Measurements from ENCODE around the gene NLRP1.
"Not testable (repeated sequence)": the region's sequence is repeated elsewhere in the genome, so short reads cannot be mapped to it uniquely, and the experiment has no call there.

The NLRP1 gene

DNA sequence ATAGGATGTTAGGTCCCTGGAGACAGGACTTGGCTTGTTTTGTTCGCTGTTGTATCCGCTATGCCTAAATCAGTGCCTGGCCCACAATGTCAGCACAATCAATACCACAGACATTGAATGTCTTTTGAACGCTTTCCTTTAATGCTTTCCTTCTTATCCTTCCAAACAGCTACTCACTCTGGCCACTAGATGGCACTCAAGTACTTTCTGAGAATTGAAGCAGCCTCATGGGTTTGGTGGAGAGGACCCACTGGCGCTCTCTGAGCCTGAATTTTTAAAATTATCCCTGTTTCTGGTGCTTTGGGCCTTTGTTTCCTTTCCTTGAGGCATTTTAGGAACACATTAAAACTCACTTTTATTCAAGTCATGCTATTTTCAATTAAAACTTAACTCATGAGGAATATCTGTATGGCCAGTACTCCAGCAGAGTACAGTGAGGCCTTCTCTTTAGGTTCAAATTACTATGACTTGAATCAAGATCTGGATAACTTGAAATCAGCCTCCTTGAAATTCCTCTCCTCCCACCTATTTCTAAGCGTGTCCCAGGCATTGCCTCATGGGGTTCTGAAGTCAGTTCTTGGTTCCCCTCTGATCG, 3.2 kb upstream of the NLRP1 start:
- Histone ChIP-seq H3K4me1 (ENCODE audit: control insufficient read depth, insufficient read depth, low read length) (peaks cover 30% of the 10 kb centered on the region), H3K27me3 (replicated peaks; ENCODE audit: control insufficient read depth, insufficient read depth, low read length) (no peaks in the 10 kb centered on the region), H3K9me3 (ENCODE audit: control insufficient read depth, low read length) (no peaks in the 10 kb centered on the region), H3K36me3 (ENCODE audit: control insufficient read depth, insufficient read depth, low read length, severe bottlenecking) (no peaks in the 10 kb centered on the region), H3K9ac (ENCODE audit: low read length) (no peak overlapping the region), H3K4me3 (ENCODE audit: low read length) (no peak overlapping the region)
- DNase-seq (ENCODE audit: low read depth): peak; percentile 89

DNA sequence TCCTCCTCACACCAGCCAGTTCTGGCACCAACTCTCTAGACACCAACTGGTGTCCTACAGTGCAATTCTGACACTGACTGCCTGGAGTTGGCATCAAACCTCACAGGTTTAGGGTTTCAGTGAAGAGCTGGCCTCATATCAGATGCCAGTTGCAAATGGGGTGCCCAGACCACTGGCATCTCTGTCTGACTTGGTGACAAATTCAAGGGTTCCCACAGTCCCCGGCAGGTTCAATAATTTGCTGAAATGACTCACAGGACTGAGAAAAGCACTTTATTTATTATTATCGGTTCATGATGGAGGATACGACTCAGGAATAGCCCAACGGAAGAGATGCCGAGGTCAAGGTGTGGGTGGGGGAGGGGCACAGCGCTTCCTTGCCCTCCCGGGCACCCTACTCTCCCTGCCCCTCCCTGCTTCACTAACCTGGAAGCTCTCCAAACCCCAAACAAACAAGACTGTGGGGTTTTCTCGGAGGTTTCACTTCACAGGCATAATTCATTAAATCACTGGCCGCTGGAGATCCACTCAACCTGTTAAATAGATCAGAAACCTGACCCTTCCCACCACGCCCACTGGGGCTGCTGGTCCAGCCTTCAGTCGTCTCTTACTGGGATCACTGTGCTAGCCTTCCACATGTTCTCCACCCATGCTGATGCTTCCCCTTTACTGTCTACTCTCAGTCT, 1.7 kb upstream of the NLRP1 start:
- DNase-seq (ENCODE audit: low read depth): no peak
- Histone ChIP-seq H3K36me3 (ENCODE audit: control insufficient read depth, insufficient read depth, low read length, severe bottlenecking) (peaks cover 10% of the 10 kb centered on the region), H3K27me3 (replicated peaks; ENCODE audit: control insufficient read depth, insufficient read depth, low read length) (no peaks in the 10 kb centered on the region), H3K9me3 (ENCODE audit: control insufficient read depth, low read length) (no peaks in the 10 kb centered on the region), H3K9ac (ENCODE audit: low read length) (no peak overlapping the region), H3K4me1 (ENCODE audit: control insufficient read depth, insufficient read depth, low read length) (peaks cover 34% of the 10 kb centered on the region), H3K4me3 (ENCODE audit: low read length) (no peak overlapping the region)

DNA sequence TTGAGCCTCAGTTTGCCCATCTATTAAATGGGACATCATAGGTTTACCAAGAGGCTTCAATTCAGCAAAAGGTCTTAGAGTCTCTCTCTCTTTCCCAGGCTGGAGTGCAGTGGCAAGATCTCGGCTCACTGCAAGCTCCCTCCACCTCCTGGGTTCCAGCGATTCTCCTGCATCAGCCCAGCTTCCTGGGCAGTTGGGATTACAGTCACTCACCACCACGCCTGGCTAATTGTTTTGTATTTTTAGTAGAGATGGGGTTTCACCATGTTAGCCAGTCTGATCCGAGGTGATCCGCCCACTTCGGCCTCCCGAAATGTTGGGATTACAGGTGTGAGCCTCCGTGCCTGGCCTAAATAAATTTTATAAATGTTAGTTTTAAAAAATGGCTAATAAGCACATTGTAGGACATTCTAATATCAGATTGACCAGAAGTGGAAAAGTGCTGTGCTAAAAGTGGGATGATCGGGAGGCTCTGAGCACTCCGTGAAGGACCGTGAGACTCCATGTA, 1.0 kb upstream of the NLRP1 start:
- Histone ChIP-seq H3K27me3 (replicated peaks; ENCODE audit: control insufficient read depth, insufficient read depth, low read length) (no peaks in the 10 kb centered on the region), H3K36me3 (ENCODE audit: control insufficient read depth, insufficient read depth, low read length, severe bottlenecking) (peaks cover 11% of the 10 kb centered on the region), H3K9ac (ENCODE audit: low read length) (peak overlapping the region; percentile 87), H3K9me3 (ENCODE audit: control insufficient read depth, low read length) (no peaks in the 10 kb centered on the region), H3K4me3 (ENCODE audit: low read length) (peak overlapping the region; percentile 7), H3K4me1 (ENCODE audit: control insufficient read depth, insufficient read depth, low read length) (peaks cover 40% of the 10 kb centered on the region)
- DNase-seq (ENCODE audit: low read depth): no peak

DNA sequence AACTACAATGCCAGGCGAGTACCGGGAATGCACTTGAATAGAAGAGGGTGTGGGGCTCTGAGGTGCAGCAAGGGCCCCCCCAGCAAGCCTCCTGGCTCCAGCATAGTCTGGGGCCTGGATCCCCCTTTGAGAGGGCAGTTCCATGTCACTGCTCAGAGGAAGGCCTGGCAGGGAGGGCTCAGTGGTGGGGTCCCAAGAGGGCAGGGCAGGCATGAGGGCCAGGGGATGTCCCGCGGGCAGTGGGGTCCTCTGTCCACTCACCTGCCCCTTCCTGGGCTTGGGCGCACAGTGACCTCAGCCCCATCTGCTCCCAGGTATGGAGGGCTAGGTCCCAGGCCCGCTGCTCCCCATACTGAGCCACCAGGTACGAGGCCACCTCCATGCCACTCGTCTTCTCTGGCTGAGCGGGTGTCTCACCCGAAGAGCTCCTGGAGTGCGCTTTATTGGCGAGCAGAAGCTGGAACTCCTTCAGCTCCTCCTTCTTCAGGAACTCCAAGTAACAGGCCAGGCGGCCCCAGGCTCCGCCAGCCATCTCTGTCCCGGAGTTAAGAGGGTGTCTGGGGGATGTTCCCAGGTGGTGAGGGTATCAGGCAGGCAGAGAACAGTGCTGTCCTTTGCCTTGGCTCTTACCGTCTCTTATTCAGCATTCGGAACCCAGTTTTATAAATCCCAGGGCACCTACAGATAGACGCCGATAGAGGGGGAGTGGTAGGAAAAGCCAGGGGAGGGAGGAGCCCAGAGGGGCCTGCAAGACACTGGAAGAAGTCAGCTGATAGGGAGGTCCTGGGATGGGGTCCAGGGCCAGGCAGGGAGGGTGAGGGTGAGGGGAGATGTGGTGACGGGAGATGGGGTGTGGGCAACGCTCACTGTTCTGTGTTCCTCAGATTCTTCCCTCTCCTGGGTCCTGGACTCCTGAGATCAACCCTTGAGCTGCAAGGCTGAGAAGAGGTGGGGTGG, 605 bp downstream of the NLRP1 start:
- Histone ChIP-seq H3K4me3 (ENCODE audit: low read length) (peak overlapping the region; percentile 95), H3K9ac (ENCODE audit: low read length) (peak overlapping the region; percentile 87), H3K27me3 (replicated peaks; ENCODE audit: control insufficient read depth, insufficient read depth, low read length) (no peaks in the 10 kb centered on the region), H3K36me3 (ENCODE audit: control insufficient read depth, insufficient read depth, low read length, severe bottlenecking) (peaks cover 21% of the 10 kb centered on the region), H3K9me3 (ENCODE audit: control insufficient read depth, low read length) (no peaks in the 10 kb centered on the region), H3K4me1 (ENCODE audit: control insufficient read depth, insufficient read depth, low read length) (peaks cover 45% of the 10 kb centered on the region)
- DNase-seq (ENCODE audit: low read depth): no peak

DNA sequence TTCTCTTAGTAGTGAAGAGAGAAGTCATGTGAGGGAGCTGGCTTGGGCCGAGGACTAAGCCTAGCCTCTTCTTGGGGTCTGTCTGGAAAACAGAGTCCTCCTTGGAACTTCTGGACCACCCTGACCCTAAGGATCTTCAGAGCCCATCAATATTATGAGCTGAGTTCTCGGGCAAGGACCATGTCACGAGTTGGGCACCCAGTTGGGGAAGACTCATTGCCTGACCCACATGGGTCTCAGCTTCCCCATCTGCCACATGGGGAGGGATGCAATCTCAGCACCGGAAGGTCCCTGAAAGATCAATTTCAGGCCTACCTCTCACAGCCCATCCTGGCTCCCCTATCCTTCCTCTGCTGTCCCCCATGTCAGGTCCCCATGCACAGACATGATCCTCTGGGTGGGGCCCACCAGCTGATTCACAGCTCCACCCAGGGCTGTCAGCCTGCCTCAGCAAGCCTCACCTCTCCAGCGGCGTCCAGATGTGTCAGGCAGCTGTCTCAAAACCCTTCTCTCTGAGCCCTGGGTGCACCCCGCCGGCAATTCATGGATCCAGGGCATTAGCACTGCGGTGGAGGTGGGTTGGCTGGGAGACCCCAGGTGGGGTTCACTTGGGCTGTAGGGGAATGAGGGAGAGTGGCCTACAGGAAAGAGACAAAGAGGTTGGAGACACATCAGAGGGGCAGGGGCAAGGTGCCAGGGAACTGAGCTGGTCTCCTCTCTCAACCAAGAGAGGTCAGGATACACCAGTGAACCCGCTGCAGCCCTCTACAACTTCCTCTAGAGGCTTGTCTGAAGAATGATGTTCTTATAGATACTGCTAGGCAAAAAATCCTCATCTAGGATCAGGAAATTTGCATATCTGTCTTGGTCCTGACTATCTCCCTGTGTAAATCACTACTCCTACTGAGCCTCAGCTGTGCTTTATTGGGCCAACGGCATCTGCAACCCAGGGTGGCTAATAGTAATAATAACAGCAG, 1.8 kb downstream of the NLRP1 start:
- DNase-seq (ENCODE audit: low read depth): no peak
- H3K9ac ChIP-seq (ENCODE audit: low read length): peak overlapping the region; percentile 87
- peaks cover 45% of the 10 kb centered on the region for H3K4me1 ChIP-seq (ENCODE audit: control insufficient read depth, insufficient read depth, low read length)
- H3K4me3 ChIP-seq (ENCODE audit: low read length): peak overlapping the region; percentile 95
- H3K27me3 ChIP-seq (replicated peaks; ENCODE audit: control insufficient read depth, insufficient read depth, low read length): no peaks in the 10 kb centered on the region
- peaks cover 21% of the 10 kb centered on the region for H3K36me3 ChIP-seq (ENCODE audit: control insufficient read depth, insufficient read depth, low read length, severe bottlenecking)
- H3K9me3 ChIP-seq (ENCODE audit: control insufficient read depth, low read length): no peaks in the 10 kb centered on the region

DNA sequence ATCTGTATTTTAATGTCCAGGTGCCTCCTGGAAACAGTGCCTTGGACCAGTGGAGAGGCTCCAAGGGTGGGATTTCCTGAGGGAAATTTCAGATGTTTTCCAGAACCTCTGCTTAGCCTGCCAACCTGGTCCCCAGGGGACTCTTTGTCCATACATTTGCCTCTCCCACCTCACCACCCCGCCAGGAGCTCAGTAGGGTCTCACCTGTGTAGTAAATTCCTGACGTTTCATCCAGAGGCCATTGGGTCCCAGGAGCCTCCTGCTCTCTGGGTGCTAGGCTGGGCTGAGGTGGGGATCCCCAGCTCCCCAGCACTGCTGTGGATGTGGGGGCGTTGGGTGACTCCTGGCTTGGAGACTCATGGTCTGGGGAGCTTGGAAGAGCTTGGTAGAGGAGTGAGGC, 2.7 kb downstream of the NLRP1 start:
- no peak overlapping the region for H3K9ac ChIP-seq (ENCODE audit: low read length)
- H3K9me3 ChIP-seq (ENCODE audit: control insufficient read depth, low read length): no peaks in the 10 kb centered on the region
- no peaks in the 10 kb centered on the region for H3K27me3 ChIP-seq (replicated peaks; ENCODE audit: control insufficient read depth, insufficient read depth, low read length)
- no peak for DNase-seq (ENCODE audit: low read depth)
- H3K36me3 ChIP-seq (ENCODE audit: control insufficient read depth, insufficient read depth, low read length, severe bottlenecking): peaks cover 21% of the 10 kb centered on the region
- no peak overlapping the region for H3K4me3 ChIP-seq (ENCODE audit: low read length)
- peaks cover 45% of the 10 kb centered on the region for H3K4me1 ChIP-seq (ENCODE audit: control insufficient read depth, insufficient read depth, low read length)

DNA sequence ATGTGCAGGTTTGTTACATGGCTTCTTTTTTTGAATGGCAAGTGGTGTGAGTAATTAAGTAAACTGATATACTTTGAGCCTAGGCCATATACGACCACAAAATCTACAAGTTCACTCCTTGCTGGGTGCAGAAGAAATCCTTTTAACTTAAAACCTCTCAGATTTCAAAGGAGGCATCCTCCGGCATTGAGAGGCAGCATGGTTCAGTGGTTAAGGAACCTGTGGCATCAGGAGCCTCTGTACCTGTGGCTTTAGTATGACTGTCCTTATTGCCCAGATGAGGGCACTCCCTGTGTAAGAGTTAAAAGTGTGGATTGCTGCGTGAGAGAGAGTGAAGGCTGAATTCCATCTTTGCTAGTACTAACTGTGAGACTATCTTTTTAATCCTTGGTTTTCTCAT, 3.3 kb downstream of the NLRP1 start:
- Histone ChIP-seq H3K9me3 (ENCODE audit: control insufficient read depth, low read length) (no peaks in the 10 kb centered on the region), H3K9ac (ENCODE audit: low read length) (peak overlapping the region; percentile 23), H3K36me3 (ENCODE audit: control insufficient read depth, insufficient read depth, low read length, severe bottlenecking) (peaks cover 21% of the 10 kb centered on the region), H3K27me3 (replicated peaks; ENCODE audit: control insufficient read depth, insufficient read depth, low read length) (no peaks in the 10 kb centered on the region), H3K4me3 (ENCODE audit: low read length) (no peak overlapping the region), H3K4me1 (ENCODE audit: control insufficient read depth, insufficient read depth, low read length) (peaks cover 45% of the 10 kb centered on the region)
- DNase-seq (ENCODE audit: low read depth): no peak

DNA sequence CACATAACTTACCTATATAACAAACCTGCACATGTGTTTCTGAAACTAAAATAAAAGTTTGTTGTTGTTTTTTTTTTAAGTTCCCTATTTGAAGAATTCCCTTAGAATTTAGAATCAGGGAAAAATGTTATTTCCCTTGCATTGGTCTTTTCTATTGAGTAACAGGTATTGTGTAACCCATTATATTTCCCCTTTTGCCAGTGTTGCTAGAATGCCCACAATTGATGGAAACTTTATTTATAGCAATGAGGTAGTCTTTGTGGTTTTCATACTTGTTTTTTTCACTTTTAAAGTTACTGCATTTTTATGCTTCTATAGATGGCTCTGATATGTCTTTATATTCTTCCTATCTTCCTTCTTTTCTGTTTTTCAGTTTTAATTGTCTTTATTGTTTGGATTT, 3.9 kb downstream of the NLRP1 start:
- H3K9ac ChIP-seq (ENCODE audit: low read length): peak overlapping the region; percentile 23
- H3K4me3 ChIP-seq (ENCODE audit: low read length): no peak overlapping the region
- H3K9me3 ChIP-seq (ENCODE audit: control insufficient read depth, low read length): no peaks in the 10 kb centered on the region
- H3K4me1 ChIP-seq (ENCODE audit: control insufficient read depth, insufficient read depth, low read length): peaks cover 42% of the 10 kb centered on the region
- DNase-seq (ENCODE audit: low read depth): peak; percentile 73
- H3K36me3 ChIP-seq (ENCODE audit: control insufficient read depth, insufficient read depth, low read length, severe bottlenecking): peaks cover 21% of the 10 kb centered on the region
- H3K27me3 ChIP-seq (replicated peaks; ENCODE audit: control insufficient read depth, insufficient read depth, low read length): no peaks in the 10 kb centered on the region

DNA sequence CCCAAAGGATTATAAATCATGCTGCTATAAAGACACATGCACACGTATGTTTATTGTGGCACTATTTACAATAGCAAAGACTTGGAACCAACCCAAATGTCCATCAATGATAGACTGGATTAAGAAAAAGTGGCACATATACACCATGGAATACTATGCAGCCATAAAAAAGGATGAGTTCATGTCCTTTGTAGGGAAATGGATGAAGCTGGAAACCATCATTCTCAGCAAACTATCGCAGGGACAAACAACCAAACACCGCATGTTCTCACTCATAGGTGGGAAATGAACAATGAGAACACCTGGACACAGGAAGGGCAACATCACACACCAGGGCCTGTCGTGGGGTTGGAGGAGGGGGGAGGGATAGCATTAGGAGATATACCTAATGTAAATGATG, 5.5 kb downstream of the NLRP1 start:
- not testable (repeated sequence) for H3K27me3 ChIP-seq (replicated peaks; ENCODE audit: control insufficient read depth, insufficient read depth, low read length); H3K9me3 ChIP-seq (ENCODE audit: control insufficient read depth, low read length); H3K9ac ChIP-seq (ENCODE audit: low read length); DNase-seq (ENCODE audit: low read depth); H3K4me3 ChIP-seq (ENCODE audit: low read length)
- peaks cover 21% of the 10 kb centered on the region for H3K36me3 ChIP-seq (ENCODE audit: control insufficient read depth, insufficient read depth, low read length, severe bottlenecking)
- peaks cover 26% of the 10 kb centered on the region for H3K4me1 ChIP-seq (ENCODE audit: control insufficient read depth, insufficient read depth, low read length)

DNA sequence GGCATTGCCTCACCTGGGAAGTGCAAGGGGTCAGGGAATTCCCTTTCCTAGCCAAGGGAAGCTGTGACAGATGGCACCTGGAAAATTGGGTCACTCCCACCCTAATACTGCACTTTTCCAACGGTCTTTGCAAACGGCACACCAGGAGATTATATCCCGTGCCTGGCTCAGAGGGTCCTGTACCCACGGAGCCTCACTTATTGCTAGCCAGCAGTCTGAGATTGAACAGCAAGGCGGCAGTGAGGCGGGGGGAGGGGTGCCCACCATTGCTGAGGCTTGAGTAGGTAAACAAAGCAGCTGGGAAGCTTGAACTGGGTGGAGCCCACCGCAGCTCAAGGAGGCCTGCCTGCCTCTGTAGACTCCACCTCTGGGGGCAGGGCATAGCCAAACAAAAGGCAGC, 11.3 kb downstream of the NLRP1 start:
- H3K4me3 ChIP-seq (ENCODE audit: low read length); H3K4me1 ChIP-seq (ENCODE audit: control insufficient read depth, insufficient read depth, low read length); H3K27me3 ChIP-seq (replicated peaks; ENCODE audit: control insufficient read depth, insufficient read depth, low read length); H3K9me3 ChIP-seq (ENCODE audit: control insufficient read depth, low read length); H3K36me3 ChIP-seq (ENCODE audit: control insufficient read depth, insufficient read depth, low read length, severe bottlenecking); H3K9ac ChIP-seq (ENCODE audit: low read length); DNase-seq (ENCODE audit: low read depth): not testable (repeated sequence)

Measured in adipocyte (in vitro differentiated cells).